HG03571 (cell line): ENCODE measurements around the gene NRP1.
"Not testable (repeated sequence)": the region's sequence is repeated elsewhere in the genome, so short reads cannot be mapped to it uniquely, and the experiment has no call there.

Source experiments
- ATAC-seq: cut with Tn5 transposase; IDR thresholded peaks from one replicate; pipeline ENCODE4 v1.9.1; 2021; ENCODE audit not compliant: unreplicated experiment

NRP1 gene

DNA sequence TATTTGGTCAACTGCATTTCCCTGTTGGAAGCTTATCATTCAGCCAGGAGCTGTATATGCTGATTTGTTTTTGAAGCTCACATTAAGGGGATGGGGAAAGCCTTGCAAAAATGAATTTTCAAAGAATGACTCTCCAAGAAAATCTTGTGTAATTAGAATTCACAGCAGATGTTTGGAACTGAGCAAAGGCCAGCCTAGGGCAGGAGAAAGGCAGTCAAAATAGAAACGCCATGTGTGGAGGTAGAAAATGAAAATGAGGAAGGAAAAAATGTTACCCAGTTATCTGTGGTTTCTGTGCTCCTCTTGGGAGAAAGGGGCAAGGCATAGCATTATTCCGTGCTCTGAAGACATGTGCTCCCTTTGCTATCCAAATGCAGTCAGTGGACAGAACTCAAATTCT is 93.5 kb downstream of the NRP1 start:
- ATAC-seq: no peak

DNA sequence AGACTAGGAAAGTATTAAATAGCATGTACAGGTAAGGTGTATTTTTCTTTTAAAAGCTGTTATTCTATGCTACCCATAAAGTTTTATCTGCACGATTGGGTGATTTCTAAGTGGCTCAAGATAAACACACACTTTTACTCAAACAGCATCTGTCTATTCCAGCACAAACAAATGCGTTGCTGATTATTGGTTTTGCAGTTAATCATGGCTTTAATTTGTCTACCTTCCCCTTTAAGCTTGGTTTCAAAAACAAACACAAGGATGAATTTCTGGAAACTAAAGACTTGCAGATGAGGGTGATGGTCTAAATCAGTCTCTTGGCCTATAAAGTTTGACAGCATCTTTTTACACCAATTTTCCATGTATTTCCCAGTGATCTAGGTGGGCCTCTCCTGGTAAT is 94.2 kb downstream of the NRP1 start:
- ATAC-seq: no peak

DNA sequence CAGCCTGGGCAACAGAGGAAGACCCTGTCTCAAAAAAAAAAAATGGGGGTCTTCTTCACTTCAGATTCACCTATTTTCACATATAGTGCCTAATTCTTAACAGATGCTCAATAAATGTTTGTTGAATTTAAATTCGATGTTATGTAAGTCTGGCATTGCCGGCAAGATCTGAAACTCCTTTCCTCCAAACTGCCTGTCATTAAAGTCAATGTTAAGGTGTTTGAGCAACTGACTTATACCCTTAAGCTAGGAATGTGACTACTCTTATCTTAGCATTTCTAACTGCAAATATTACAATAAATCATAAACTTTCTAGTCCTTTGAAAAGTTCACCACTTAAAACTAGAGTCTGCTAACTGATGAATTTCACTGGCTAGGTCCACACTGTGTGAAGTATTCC is 95.2 kb downstream of the NRP1 start:
- no peak for ATAC-seq

DNA sequence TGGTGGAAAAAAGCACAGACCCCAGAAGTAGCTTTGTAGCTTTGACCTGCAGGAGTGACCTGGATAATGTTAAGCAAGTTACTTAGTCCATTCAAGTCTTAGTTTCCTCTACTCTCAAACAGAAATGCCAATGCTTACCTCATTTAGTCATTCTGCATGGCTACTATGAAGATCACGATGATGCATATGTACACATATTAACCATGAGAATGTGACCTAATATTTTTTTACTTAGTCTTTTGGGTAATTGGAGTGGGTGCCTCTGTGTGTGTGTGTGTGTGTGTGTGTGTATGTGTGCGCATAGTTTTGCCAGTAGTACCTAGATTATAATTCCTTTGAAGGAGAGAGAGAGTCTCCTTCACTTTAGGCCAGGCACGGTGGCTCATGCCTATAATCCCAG is 95.8 kb downstream of the NRP1 start:
- ATAC-seq: no peak

DNA sequence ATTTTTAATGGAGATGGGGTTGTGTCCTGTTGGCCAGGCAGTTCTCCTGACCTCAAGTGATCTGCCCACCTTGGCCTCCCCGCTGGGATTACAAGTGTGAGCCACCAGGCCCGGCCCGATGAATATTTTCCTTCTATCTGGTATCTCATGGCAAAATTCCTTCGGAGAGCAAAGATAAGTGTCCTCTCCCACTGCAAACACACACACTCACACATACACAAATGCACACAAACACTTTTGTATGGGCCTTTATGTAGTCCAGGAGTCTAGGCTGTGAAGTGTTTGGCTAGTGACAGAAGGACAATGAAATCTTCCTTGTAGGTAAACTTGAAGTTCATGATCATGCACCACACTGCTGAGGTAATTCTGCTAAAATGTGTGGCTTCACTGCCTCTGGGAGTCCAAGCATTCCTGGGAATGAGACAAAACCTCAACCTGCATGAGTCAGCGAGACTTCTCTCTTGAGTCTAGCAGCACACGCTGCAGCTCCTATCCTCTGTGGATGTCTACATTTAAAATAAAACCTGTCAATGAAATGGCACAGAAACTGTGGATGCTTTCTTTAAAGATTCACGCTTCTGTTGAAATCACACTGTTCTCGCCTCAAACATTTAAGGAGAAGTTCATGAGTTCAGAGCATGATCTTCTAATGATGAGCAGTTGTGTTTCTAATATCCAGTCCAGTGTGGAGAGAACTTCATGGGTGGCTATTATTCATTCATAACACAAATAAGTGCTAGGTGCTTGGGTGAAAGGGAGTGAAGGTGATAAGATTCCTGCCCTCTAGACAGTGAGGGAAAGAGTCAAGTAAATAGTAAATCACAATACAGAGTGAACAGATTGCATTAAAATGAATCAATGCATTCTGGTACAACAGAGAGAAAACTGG is 96.5 kb downstream of the NRP1 start:
- ATAC-seq: no peak

DNA sequence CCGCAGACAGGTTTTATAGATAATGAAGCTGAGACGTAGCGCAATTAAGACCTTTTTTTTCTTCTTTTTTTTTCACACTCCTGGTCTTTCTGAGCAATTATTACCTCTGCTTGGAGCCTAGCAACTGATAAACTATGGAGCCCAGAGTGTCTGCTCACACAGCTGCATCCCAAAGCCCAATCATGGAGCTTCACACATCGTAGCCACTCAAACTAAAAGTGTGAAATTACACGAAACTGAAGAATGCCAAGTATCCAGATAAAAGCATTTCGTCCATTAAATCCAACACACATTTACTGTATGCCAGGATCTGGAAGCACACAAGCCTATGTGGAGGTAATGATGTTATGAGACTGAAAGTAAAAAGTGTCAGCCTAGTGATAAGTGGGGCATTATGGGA is 97.6 kb downstream of the NRP1 start:
- no peak for ATAC-seq

DNA sequence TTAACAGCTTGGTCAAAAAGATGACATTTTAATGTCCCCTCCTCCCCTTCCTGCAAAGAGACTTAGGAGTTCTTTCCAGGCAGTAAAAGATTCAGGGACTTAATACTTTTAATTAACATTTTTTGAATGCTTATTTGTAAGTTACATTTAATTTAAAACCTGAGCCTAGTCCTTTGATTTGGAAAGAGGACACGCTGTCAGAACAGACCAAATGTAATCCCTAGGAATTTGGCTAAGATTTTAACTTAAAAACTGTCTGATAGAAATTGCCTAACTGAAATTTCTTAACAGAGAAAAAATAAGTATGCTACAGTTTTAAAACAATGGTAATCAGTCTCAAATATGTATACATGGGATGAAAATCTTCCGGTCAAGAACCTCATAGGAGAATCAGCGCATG is 98.5 kb downstream of the NRP1 start:
- no peak for ATAC-seq

DNA sequence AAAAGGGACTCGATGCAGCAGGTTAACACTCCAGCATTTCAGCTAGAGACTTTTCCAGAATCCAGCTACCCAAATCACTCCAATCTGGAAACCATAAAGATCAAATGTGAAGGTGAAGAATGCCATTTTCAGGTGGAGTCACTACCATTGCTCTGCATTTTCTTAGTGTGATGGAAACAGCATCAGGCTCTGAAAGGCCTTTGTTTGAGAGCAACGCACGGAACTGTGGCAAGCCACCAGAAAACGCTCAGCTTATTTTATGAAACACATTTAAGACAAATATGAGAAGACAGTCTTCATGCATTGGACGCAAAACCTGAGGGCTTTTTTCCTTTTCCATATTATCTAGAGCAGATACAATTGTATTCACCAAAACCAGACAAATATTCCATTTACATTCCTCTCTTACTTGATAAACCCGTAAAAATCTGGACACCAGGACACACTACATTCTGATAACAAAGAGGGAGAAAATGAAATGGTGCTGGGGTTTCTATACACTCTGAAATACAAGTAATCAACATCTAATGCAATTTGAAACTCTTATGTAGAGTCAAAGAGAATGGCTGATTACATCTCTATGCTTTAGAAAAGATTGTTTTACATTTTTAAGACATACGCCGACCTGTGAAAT is 99.1 kb downstream of the NRP1 start:
- ATAC-seq: no peak

DNA sequence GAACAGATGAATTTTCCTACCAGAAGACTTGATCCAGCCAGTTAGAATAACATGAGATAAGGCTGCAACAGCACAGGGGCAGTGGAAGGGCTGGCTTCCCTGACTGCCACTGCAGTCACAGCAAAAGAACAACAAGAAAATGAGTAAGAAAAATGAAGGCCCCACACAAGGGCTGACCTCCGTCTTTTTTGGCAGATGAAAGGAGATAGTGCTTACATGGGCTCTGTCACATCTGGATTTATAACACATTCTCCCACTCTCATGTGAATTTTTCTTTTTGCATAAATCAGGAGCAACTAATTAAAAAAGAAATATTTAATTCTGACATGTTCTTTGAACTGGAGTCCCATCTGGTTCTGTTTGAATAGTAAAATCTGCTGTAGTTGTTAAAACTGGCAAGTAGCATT is 99.6 kb downstream of the NRP1 start:
- ATAC-seq: no peak

DNA sequence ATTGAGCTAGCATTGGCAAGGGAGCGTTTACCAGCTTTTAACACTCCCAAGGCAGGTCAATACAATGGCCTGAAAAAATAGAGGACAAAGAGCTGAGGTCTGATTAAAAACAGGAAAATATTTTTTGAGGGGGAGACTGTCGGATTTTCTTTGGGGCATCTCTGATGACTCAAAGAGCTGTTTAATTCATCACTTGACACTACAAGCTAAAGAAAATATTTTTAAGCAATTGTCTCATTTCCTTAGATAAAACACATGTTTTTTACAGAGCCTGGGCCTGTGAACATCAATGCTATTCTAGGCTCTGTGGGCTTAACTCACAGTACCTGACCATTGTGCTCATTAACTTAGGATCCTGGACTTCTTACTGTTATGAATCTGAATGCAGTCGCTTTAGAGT is 100.8 kb downstream of the NRP1 start:
- no peak for ATAC-seq

DNA sequence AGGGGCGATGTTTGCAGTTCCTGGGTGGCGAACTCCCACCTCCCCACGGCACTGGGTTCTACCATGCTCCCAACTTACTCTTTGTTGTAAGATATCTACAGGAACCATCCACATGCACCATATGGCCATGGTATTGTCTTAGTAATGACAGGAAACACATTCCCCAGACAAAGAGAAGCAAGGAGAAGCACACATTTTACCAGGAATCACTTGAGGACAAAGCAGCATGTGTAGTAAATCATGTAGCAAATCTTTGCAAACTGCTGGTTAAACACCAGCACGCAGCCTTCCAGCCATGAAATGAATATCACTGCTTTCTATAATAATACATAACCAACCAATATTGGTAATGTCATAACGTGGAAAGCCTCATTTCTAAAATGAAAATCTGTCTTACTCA is 101.2 kb downstream of the NRP1 start:
- ATAC-seq: no peak

DNA sequence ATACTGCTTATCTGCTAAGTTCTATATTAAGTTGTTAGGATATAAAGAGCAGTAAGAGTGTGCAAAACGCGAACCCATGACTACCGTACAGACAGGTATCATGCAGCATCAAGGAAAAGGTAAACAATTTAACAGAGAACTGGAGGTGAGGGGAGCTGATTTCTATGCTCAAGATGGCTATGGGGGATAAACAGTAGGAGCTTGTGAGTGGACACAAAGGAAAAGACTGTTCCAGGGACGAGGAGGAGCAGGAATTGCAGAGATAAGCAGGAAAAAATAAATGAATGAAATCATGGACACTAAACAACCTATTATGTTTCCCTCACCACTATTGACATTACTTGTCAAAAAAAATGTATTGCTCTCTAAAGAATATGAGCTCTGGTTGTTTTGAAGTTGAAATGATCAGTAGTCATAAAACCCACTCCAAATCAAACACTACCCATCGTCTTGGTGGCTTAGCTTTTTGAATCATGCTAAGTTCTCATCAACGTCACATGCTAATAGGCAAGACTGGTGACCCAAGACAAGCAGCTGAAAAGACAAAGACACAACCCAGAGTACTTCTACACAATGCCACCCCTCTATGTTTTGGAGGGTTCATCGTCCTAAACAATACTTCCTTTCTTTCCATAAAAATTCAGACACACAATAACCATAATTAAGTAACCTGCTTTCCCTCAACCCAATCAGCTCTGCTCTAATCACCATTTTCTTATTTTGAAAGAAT is 102.7 kb downstream of the NRP1 start:
- ATAC-seq: no peak

DNA sequence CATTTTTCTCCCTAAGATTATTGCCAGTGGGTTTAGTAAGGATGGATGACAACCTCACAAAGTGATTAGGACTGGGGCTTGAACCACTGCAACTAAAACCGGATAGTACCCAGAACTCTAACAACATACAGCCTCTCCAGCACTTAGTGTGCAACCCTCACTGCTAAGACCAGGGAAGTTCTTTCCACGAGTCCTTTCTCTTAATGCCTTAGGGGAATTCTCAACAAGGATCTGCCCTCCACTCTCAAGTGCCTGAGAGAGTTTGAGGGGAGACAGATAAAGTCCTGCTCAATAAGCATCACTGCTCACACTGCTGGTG is 104.6 kb downstream of the NRP1 start:
- no peak for ATAC-seq

DNA sequence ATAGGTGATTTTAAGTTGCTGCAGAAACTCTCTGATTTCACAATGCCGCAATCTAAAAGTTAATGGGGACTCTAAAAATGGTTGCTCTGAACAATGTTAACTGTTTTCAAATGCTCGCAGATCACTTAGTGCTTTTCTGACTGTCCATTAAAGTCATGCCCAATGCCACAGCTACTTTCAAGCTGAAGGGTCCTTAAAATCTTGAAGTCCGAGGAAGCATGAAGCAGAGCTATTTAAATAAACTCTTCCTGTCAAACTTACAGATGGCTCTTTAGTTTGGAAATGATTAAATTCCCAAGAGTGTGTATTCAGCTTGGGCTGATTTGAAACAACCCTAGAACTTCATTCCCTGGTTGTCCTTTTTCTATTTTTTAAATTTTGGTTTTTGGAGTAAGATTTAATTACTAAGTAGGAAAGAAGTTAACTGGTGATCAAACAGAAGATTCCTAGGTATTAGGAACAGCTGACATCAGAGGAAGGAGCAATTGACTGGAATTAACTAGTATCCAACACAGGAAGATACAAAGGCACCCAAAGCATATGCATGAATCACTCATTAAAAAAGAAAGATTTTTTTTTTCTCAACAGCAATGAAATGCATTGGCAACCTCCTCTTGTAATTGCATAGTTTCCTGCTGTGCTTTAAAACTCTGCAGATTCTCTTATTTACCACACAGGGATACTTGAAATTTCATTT is 105.1 kb downstream of the NRP1 start:
- no peak for ATAC-seq

DNA sequence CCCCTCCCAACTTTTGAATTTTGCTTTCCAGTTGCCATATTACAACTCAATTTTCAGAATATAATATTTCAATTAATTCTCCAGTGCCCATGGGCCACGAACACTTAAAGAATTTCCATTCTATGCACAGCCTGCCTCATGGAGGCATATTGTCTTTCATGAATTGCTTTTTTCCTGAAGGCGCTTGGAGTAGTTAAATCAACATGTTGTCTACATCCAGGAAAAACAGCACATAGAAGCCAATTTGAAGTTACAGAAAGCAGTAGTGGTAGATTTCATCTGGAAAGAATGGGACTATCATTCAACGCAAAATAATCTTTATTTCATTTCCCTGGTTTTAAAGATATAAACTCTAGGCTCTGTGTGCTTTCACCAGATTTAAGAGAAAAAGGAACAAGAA is 106.0 kb downstream of the NRP1 start:
- ATAC-seq: no peak

DNA sequence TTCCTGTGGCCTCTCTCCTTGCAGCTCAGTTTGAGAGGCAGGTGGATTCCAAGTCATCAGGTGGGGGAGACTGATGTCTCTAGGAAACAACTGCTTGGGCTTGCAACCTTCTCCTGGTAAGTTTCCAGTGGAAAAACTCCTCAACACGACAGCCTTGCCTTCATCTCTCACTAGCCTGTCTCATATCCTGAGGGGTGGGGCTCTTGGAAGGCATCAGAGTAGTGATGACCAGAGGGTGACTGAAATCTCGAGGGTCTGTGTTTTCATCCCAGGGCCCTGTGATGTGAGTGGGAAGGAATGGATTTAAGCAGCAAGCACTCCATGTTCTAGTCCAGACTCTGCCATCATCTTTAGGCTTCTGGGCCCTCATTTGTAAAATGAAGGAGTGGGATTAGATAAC is 107.0 kb downstream of the NRP1 start:
- ATAC-seq: no peak

DNA sequence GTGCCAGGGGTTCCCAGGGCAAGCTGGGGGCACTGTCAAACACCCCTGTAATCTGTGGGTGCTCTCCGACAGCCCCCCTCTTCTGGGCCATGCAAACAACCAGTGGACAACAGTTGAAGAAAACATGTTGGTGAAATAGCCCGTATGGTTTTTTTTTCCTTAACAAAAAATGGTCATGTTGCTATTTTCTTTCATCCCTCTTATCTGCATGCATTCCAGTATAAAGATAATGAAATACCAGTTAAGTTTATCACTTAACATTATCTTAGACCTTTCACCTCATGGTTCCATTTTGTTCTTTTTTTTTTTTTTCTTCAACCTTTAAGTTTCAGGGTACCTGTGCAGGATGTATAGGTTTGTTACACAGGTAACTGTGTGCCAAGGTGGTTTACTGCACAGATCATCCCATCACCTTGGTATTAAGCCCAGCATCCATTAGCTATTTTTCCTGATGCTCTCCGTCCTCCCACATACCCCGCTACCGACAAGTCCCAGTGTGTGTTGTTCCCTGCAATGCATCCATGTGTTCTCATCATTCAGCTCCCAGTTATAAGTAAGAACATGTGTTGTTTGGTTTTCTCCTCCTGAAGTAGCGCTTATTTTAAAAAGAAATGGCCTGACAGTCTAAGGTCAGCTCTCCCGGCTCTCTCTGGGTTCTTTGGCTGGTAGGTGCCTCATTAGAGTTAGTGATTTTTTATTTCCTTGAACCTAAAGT is 110.1 kb downstream of the NRP1 start:
- ATAC-seq: no peak

DNA sequence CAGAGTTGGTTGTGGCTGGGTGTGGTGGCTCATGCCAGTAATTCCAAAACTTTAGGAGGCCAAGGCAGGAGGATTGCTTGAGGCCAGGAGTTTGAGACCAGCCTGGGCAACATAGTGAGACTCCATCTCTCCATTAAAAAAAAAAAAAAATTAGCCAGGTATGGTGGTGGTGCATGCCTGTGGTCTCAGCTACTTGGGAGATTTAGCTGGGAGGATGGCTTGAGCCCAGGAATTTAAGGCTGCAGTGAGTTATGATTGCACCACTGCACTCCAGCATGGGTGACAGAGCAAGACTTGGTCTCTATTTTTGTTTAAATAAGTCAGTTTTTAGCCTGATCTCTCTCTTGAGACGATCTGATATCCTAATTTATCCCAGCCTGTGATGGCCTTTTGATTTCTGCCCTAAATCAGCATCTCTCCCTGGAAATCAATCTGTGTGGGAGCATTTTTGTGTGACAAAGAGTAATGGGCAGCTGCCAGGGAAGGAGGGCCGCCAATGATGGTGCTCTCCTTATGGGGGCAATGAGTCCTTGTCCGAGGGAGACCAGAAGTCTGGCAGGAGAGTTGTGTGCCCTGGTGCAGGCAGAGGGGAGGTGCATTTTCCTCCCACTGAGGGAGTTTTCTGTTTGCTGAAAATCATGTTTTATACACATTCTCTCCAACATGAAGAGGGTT is 111.0 kb downstream of the NRP1 start:
- no peak for ATAC-seq

DNA sequence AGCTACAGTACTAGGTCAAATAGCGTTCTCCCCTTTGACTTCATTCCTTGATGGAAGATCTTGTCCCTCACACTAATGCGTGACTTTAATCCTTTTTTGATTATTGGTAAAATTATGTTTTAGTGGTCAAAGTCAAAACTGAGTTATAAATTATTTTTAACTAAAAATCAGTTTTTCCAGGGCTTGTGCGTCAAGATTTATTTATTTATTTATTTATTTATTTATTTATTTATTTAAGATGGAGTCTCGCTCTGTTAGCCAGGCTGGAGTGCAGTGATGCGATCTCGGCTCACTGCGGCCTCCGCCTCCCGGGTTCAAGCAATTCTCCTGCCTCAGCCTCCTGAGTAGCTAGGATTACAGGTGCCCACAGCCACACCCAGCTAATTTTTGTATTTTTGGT is 112.2 kb downstream of the NRP1 start:
- not testable (repeated sequence) for ATAC-seq

DNA sequence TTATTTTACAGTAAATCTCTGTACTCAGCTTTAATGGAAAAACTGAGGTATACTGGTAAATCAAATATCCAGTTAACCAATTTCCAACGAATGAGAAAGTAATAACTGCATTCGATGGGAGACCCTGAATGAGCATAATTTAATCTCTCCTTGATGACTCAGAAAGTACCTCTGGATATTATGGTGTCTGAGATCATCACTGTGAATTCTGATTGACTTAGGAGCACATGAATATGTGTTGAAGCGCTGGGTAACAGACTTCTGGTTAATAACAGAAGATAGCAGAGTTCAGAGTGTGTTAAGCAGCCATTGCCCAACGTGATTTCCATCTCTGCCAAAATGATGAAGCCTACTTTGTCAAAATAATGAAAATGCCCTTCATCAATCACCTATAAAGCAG is 116.6 kb downstream of the NRP1 start:
- ATAC-seq: no peak
